Smooth muscle cell (in vitro differentiated cells): ENCODE measurements around the gene ERCC6L. TPM values are rescaled to one million over a fixed set of nuclear protein-coding genes. Genes with fewer than 3 reads are reported as not detected.

Source experiments
- DNase-seq: peaks from one replicate; lab custom pipeline; 2025; ENCODE audit not compliant: unreplicated experiment; lab: John Stamatoyannopoulos, UW
- H2AFZ ChIP-seq: fragments of 200-600 bp; sonication (generic); 2 replicates; pipeline ENCODE4 v1.6.0; 2016; ENCODE audit warnings: antibody characterized with exemption, low read depth, mild to moderate bottlenecking
- H3F3A ChIP-seq: fragments of 200-600 bp; sonication (generic); 2 replicates; pipeline ENCODE4 v1.6.0; 2017; ENCODE audit warnings: antibody characterized with exemption, low read depth
- H3K27ac ChIP-seq: fragments of 200-600 bp; sonication (generic); 2 replicates; pipeline ENCODE4 v1.5.1; 2016; ENCODE audit warnings: low read depth, mild to moderate bottlenecking
- H3K27me3 ChIP-seq: fragments of 200-600 bp; sonication (generic); 2 replicates; pipeline ENCODE4 v1.6.1; 2016; ENCODE audit warnings: low read depth, mild to moderate bottlenecking
- H3K36me3 ChIP-seq: fragments of 200-600 bp; sonication (generic); 2 replicates; pipeline ENCODE4 v1.5.1; 2016; ENCODE audit warnings: low read depth
- H3K4me1 ChIP-seq: fragments of 200-600 bp; sonication (generic); 2 replicates; pipeline ENCODE4 v1.5.1; 2016; ENCODE audit warnings: low read depth
- H3K4me2 ChIP-seq: fragments of 200-600 bp; sonication (generic); 2 replicates; pipeline ENCODE4 v1.6.0; 2016; ENCODE audit warnings: mild to moderate bottlenecking
- H3K4me3 ChIP-seq: fragments of 200-600 bp; sonication (generic); 2 replicates; pipeline ENCODE4 v1.5.1; 2016; ENCODE audit warnings: mild to moderate bottlenecking
- H3K79me2 ChIP-seq: fragments of 200-600 bp; sonication (generic); 2 replicates; pipeline ENCODE4 v1.6.0; 2016; ENCODE audit warnings: low read depth, mild to moderate bottlenecking
- H3K9ac ChIP-seq: fragments of 200-600 bp; sonication (generic); 2 replicates; pipeline ENCODE4 v1.6.0; 2016; ENCODE audit warnings: low read depth
- H3K9me3 ChIP-seq: fragments of 200-600 bp; sonication (generic); replicated peaks from 2 replicates; pipeline ENCODE4 v1.5.1; 2016; ENCODE audit warnings: low read depth
- H4K20me1 ChIP-seq: fragments of 200-600 bp; sonication (generic); 2 replicates; pipeline ENCODE4 v1.6.0; 2016; ENCODE audit warnings: low read depth
- CTCF ChIP-seq: fragments of 200-600 bp; sonication (generic); IDR thresholded peaks from 2 replicates; pipeline ENCODE4 v1.5.1; 2017; ENCODE audit warnings: borderline replicate concordance, mild to moderate bottlenecking, antibody characterized with exemption; ENCODE audit not compliant: insufficient read depth, poor library complexity, severe bottlenecking
- WGBS: methylation state at CpG from one replicate; pipeline ENCODE4 v1.1.7; 2016; ENCODE audit warnings: low lambda C conversion rate; 5-methylcytosine and 5-hydroxymethylcytosine counted together
- polyA plus RNA-seq: library from polyadenylated mRNA; unstranded; fragments of >200 nt; fragmentation: Nextera tagmentation; extraction: Ambion mirVana; gene quantifications from 2 replicates; pipeline ENCODE4 v1.2.1, GENCODE V29; 2016
- total RNA-seq: library from RNA; depleted of rRNA; stranded (reverse); fragments of >200 nt; gene quantifications from 2 replicates; pipeline ENCODE4 v1.2.3, GENCODE V29; 2014

ERCC6L gene
- total and polyA plus RNA-seq, 2 experiments from 2014 or later, result 0.89 to 1.5 TPM

DNA sequence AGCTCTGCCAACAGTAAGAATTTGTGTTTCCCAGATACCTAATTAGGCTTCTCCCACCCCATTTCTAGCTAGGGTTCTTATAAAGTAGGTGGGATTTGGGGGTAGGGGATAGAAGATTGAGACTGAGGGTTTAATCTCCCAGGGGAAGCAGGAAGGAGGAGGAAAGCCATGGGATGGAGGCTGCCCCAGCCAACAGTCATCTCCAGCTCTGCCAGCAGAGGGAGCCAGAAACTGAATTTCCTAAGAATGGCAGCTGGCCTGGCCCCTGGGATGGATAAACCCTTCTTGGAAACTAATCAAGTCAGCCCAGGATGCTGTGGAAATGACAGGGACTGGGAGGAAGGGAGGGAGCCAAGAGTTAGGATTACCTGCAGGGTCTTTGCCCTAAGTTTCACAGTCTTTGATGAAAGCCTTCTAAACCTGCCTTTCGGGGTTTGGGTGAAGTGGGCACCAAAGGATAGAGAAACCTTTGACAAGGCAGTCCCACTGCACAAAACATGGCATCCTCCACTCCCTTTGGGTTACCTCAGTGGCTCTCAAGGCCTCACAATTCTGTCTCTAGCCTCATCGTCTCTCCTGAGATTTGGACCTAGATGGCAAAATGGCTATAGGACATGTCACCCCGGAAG, 6.7 kb upstream of the ERCC6L start:
- Histone ChIP-seq H3K79me2 (no peaks in the 10 kb centered on the region), H2AFZ (no peak overlapping the region), H3K36me3 (no peaks in the 10 kb centered on the region), H3K27me3 (no peaks in the 10 kb centered on the region), H3F3A (no peaks in the 10 kb centered on the region), H3K4me3 (no peak overlapping the region), H4K20me1 (no peaks in the 10 kb centered on the region), H3K9me3 (no peaks in the 10 kb centered on the region), H3K27ac (no peak overlapping the region), H3K4me2 (no peak overlapping the region), H3K4me1 (no peaks in the 10 kb centered on the region), H3K9ac (no peak overlapping the region)
- 81% methylated on average over 3 of the region's 3 CpGs for WGBS
- peak; percentile 0 for DNase-seq
- peak; percentile 58 for TF ChIP-seq CTCF

DNA sequence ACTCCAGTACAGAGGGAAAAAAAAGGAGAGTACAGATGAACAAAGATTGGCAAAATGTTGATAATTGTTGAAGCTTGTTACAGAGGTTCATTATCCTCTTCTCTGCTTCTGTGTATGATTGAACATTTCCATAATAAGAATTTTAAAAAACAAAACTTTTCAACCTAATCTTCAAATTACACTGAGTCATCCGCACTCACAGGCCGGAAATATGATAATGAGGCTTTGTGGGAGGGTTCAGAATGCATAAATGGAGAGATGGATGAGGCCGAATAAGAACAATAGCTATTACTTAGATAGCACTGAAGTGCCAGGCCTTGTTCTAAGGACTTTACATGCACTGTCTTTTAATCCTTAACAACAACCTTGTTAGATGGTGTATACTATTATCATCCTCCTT, 4.6 kb upstream of the ERCC6L start:
- DNase-seq, result no peak

DNA sequence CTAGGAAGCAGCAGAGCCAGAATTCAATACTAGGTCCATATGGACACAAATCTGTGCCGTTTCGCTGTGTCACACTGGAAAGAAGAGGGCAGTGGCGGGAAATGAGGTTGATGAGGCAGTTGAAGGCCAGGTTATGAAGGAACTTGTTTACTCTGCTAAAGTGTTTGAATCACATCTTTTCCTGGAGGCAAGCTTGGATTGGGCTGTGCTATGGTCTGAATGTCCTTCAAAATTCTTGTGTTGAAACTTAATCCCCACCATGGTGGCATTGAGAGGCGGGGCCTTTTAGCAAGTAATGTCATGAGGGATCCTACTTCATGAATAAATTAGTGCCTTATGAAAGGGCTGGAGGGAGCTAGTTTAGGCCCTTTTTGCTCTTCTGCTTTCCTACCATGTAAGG, 2.1 kb upstream of the ERCC6L start:
- 86% methylated on average over 4 of the region's 4 CpGs for WGBS
- Histone ChIP-seq H3F3A (no peaks in the 10 kb centered on the region), H3K9ac (no peak overlapping the region), H3K27me3 (no peaks in the 10 kb centered on the region), H3K4me1 (no peaks in the 10 kb centered on the region), H2AFZ (no peak overlapping the region), H3K27ac (no peak overlapping the region), H3K36me3 (no peaks in the 10 kb centered on the region), H3K79me2 (no peaks in the 10 kb centered on the region), H3K4me3 (no peak overlapping the region), H3K4me2 (no peak overlapping the region), H3K9me3 (no peaks in the 10 kb centered on the region), H4K20me1 (no peaks in the 10 kb centered on the region)
- no peak for DNase-seq
- TF ChIP-seq CTCF, result no peak

More for the DNA sequence above, 4.6 kb upstream of the ERCC6L start:
- Histone ChIP-seq H3K4me1 (no peaks in the 10 kb centered on the region), H3K27ac (no peak overlapping the region), H3K27me3 (no peaks in the 10 kb centered on the region), H4K20me1 (no peaks in the 10 kb centered on the region), H3F3A (no peaks in the 10 kb centered on the region), H3K79me2 (no peaks in the 10 kb centered on the region), H3K4me2 (no peak overlapping the region), H3K36me3 (no peaks in the 10 kb centered on the region), H3K9me3 (no peaks in the 10 kb centered on the region), H2AFZ (no peak overlapping the region), H3K4me3 (no peak overlapping the region), H3K9ac (no peak overlapping the region)
- no peak for TF ChIP-seq CTCF
- WGBS, result 39% methylated on average over 3 of the region's 3 CpGs

- Histone ChIP-seq H3K27ac (no peak overlapping the region), H3K9ac (no peak overlapping the region), H3K36me3 (no peaks in the 10 kb centered on the region), H3K79me2 (no peaks in the 10 kb centered on the region), H3F3A (no peaks in the 10 kb centered on the region), H4K20me1 (no peaks in the 10 kb centered on the region), H3K4me2 (peak overlapping the region; percentile 85), H3K4me1 (no peaks in the 10 kb centered on the region), H3K27me3 (no peaks in the 10 kb centered on the region), H3K4me3 (peak overlapping the region; percentile 52), H2AFZ (no peak overlapping the region), H3K9me3 (no peaks in the 10 kb centered on the region)
- no peak for DNase-seq
- no peak for TF ChIP-seq CTCF
- 46% methylated on average over 6 of the region's 6 CpGs for WGBS
Observed at GRCh38 chrX:72238183-72238582, 644 bp downstream of the ERCC6L start.
